LNCaP clone FGC (cell line): Measurements from ENCODE around the gene IGSF3.

Experiments used
- DNase-seq: peaks from one replicate; pipeline ENCODE4 v3.0.0-alpha.2; 2011; ENCODE audit warnings: low read depth
- H3K4me3 ChIP-seq: 2 replicates; pipeline ENCODE4 v1.5.1; 2011; ENCODE audit warnings: mild to moderate bottlenecking, low read depth, low read length, control low read depth
- CTCF ChIP-seq: IDR thresholded peaks from 2 replicates; pipeline ENCODE4 v1.5.1; 2012; ENCODE audit warnings: mild to moderate bottlenecking; ENCODE audit not compliant: control insufficient read depth, insufficient read depth; ENCODE audit errors: extremely low read depth

Gene IGSF3

GRCh38 chr1:116529681-116530080 lies 137.9 kb downstream of the IGSF3 start:
- DNase-seq, result no peak
- H3K4me3 ChIP-seq, result no peak overlapping the region
- no peak for TF ChIP-seq CTCF

GRCh38 chr1:116529199-116529631 lies 138.3 kb downstream of the IGSF3 start:
- TF ChIP-seq CTCF, result no peak
- no peak overlapping the region for H3K4me3 ChIP-seq
- no peak for DNase-seq

- H3K4me3 ChIP-seq, result no peak overlapping the region
- TF ChIP-seq CTCF, result no peak
- no peak for DNase-seq
Observed at GRCh38 chr1:116528329-116529083, 139.0 kb downstream of the IGSF3 start.

- no peak for DNase-seq
- no peak overlapping the region for H3K4me3 ChIP-seq
- no peak for TF ChIP-seq CTCF
Observed at GRCh38 chr1:116525440-116525839, 142.1 kb downstream of the IGSF3 start.
